ENCODE measurements around the gene ZP3.

DNA sequence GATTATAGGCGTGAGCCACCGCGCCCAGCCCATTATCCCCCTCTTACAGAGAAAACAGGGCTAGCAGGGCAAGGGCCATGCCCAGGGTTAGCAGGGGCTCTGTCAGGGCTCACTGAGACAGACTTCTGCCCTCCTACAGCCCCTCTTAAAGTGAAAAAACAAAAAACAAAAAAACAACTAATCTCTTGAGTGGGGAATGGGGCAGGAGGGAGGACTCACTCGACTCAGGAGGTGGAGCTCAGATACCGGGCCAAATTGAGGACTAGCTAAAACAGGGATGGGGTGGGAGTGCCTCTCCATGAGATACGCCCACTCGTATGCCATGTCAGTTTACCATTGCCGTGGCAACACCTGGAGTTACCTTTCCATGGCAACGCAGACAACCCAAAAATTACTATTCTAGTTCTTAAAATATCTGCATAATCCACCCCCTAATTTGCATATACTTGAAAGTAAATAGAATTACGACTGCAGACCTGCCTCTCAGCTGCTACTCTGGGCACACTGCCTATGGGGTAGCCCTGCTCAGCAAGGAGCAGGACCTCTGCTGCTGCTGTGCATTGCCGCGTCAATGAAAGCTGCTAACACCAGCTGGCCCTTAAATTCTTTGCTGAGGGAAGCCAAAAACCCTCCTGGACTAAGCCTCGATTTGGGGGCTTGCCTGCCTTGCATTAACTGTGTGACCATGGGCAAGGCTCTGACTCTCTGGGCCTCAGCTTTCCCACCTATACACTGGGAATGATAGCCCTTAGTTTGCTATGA, 28.6 kb upstream of the ZP3 start:
- TF ChIP-seq POLR2A (IDR thresholded peaks at IDR 0.05): no peak
- TF ChIP-seq, protein P1, sequence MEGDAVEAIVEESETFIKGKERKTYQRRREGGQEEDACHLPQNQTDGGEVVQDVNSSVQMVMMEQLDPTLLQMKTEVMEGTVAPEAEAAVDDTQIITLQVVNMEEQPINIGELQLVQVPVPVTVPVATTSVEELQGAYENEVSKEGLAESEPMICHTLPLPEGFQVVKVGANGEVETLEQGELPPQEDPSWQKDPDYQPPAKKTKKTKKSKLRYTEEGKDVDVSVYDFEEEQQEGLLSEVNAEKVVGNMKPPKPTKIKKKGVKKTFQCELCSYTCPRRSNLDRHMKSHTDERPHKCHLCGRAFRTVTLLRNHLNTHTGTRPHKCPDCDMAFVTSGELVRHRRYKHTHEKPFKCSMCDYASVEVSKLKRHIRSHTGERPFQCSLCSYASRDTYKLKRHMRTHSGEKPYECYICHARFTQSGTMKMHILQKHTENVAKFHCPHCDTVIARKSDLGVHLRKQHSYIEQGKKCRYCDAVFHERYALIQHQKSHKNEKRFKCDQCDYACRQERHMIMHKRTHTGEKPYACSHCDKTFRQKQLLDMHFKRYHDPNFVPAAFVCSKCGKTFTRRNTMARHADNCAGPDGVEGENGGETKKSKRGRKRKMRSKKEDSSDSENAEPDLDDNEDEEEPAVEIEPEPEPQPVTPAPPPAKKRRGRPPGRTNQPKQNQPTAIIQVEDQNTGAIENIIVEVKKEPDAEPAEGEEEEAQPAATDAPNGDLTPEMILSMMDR (IDR thresholded peaks at IDR 0.05): no peak
